Endothelial cell of umbilical vein (primary cell): ENCODE data around the gene GNB1. TPM values are rescaled to one million over a fixed set of nuclear protein-coding genes. Genes with fewer than 3 reads are reported as not detected.

Source experiments
- BruUV-seq: library from RNA; stranded (reverse); fragments of 400-500 nt; replicated peaks from 2 replicates; lab custom pipeline; 2021; lab: Mats Ljungman, UMichigan
- CTCF ChIA-PET: fragments of 300-600, 350-600 bp; sonication (Branson Sonifier 250); formaldehyde crosslinking; loops from one replicate; lab custom pipeline; 2021; ENCODE audit warnings: antibody characterized with exemption, inconsistent platforms; lab: Charles Lee
- POLR2A ChIA-PET: fragments of 300-600, 350-600 bp; sonication (Branson Sonifier 250); formaldehyde crosslinking; loops from one replicate; lab custom pipeline; 2021; ENCODE audit warnings: antibody characterized with exemption, inconsistent platforms; lab: Charles Lee
- DNase-seq: peaks from one replicate; pipeline ENCODE4 v3.0.0-alpha.2; 2011; ENCODE audit warnings: low read depth, low spot score
- FAIRE-seq: peaks from 2 replicates; lab custom pipeline; 2011; peaks lifted over from hg19 to GRCh38; lab: Jason Lieb, UNC
- H2AFZ ChIP-seq: 2 replicates; pipeline ENCODE4 v1.6.0; 2012; ENCODE audit warnings: low read depth, low read length, control low read depth, inconsistent platforms
- H3K27ac ChIP-seq: 2 replicates; pipeline ENCODE4 v1.5.1; 2011; ENCODE audit warnings: low read depth, mild to moderate bottlenecking, control low read depth, low read length, moderate library complexity; ENCODE audit not compliant: insufficient read depth
- H3K27me3 ChIP-seq, 2 experiments: 2 replicates each; pipeline versions ENCODE4 v1.6.0 to v1.6.1; 2011; ENCODE audit warnings: low read length in 2 of 2, mixed read lengths in 1 of 2; ENCODE audit not compliant: control insufficient read depth in 2 of 2, insufficient read depth in 2 of 2
- H3K36me3 ChIP-seq, 2 experiments: 2 replicates in 1 of 2; 3 replicates in 1 of 2; pipeline ENCODE4 v1.5.1; 2011; ENCODE audit warnings: low read length in 2 of 2, mild to moderate bottlenecking in 1 of 2, moderate library complexity in 1 of 2; ENCODE audit not compliant: control insufficient read depth in 2 of 2, insufficient read depth in 2 of 2; ENCODE audit errors: extremely low read depth in 1 of 2
- H3K4me1 ChIP-seq: 3 replicates; pipeline ENCODE4 v1.5.1; 2011; ENCODE audit warnings: mild to moderate bottlenecking, low read length; ENCODE audit not compliant: control insufficient read depth, insufficient read depth; ENCODE audit errors: extremely low read depth
- H3K4me2 ChIP-seq: 2 replicates; pipeline ENCODE4 v1.6.1; 2011; ENCODE audit warnings: low read length, control low read depth, mixed read lengths; ENCODE audit not compliant: insufficient read depth
- H3K4me3 ChIP-seq, 3 experiments: fragments of 200-600 bp in 1 of 3; sonication (generic), shearing (Covaris generic) in 1 of 3; replicated peaks in 1 of 3; 2 replicates each; pipeline ENCODE4 v1.5.1; 2011 to 2016; ENCODE audit warnings: control low read depth in 3 of 3, low read length in 3 of 3, mild to moderate bottlenecking in 2 of 3, inconsistent platforms in 1 of 3, low read depth in 1 of 3, moderate library complexity in 1 of 3; ENCODE audit not compliant: insufficient read depth in 1 of 3
- H3K79me2 ChIP-seq: 2 replicates; pipeline ENCODE4 v1.6.0; 2012; ENCODE audit warnings: low read length, inconsistent platforms; ENCODE audit not compliant: control insufficient read depth, insufficient read depth
- H3K9ac ChIP-seq: replicated peaks from 2 replicates; pipeline ENCODE3; 2011; ENCODE audit warnings: low read length, control low read depth; ENCODE audit not compliant: insufficient read depth; ENCODE audit errors: extremely low read depth
- H3K9me1 ChIP-seq: replicated peaks from 3 replicates; pipeline ENCODE4 v1.6.0; 2011; ENCODE audit warnings: mild to moderate bottlenecking, low read length; ENCODE audit not compliant: control insufficient read depth, insufficient read depth; ENCODE audit errors: extremely low read depth
- H3K9me3 ChIP-seq: replicated peaks from 2 replicates; pipeline ENCODE4 v1.5.1; 2012; ENCODE audit warnings: low read length, inconsistent platforms; ENCODE audit not compliant: control insufficient read depth, insufficient read depth
- H4K20me1 ChIP-seq: replicated peaks from 2 replicates; pipeline ENCODE3; 2011; ENCODE audit warnings: mild to moderate bottlenecking, low read length; ENCODE audit not compliant: control insufficient read depth, insufficient read depth; ENCODE audit errors: extremely low read depth
- EZH2 ChIP-seq: IDR thresholded peaks from 2 replicates; pipeline ENCODE4 v1.6.1; 2012; ENCODE audit warnings: borderline replicate concordance, low read depth, mild to moderate bottlenecking, moderate library complexity, low read length, inconsistent platforms; ENCODE audit not compliant: severe bottlenecking
- FOS ChIP-seq: IDR thresholded peaks from 2 replicates; pipeline ENCODE4 v1.6.1; 2011; ENCODE audit warnings: mild to moderate bottlenecking, low read length, moderate library complexity, borderline replicate concordance; ENCODE audit not compliant: insufficient read depth
- GATA2 ChIP-seq: IDR thresholded peaks from 2 replicates; pipeline ENCODE4 v1.7.0; 2011; ENCODE audit warnings: low read depth, mild to moderate bottlenecking, moderate library complexity, mixed read lengths, low read length; ENCODE audit not compliant: insufficient read length, insufficient read depth
- JUN ChIP-seq: IDR thresholded peaks from 2 replicates; pipeline ENCODE4 v1.6.1; 2011; ENCODE audit warnings: borderline replicate concordance, low read depth; ENCODE audit not compliant: insufficient read length, insufficient read depth
- MAX ChIP-seq: IDR thresholded peaks from 2 replicates; pipeline ENCODE4 v1.6.1; 2011; ENCODE audit not compliant: insufficient read depth, insufficient read length
- MYC ChIP-seq: IDR thresholded peaks from one replicate; pipeline ENCODE4 v1.6.1; 2011; ENCODE audit warnings: mild to moderate bottlenecking, low read depth, low read length
- POLR2A ChIP-seq: IDR thresholded peaks from 2 replicates; pipeline ENCODE4 v1.6.1; 2012; ENCODE audit warnings: low read depth, mild to moderate bottlenecking, control low read depth, low read length
- POLR2AphosphoS5 ChIP-seq: IDR thresholded peaks from 2 replicates; pipeline ENCODE4 v1.6.1; 2012; ENCODE audit warnings: low read depth, mild to moderate bottlenecking, control low read depth, low read length, moderate library complexity; ENCODE audit not compliant: insufficient read depth
- dilution Hi-C: fragments of 300-500 bp; cut with MboI; formaldehyde crosslinking; loops from one replicate; pipeline ENCODE4 v1.15.0; 2019; ENCODE audit warnings: low sequenced_read_pairs; ENCODE audit not compliant: extremely low pct_ligation_motif_present
- intact Hi-C: fragments of 100-400 bp; cut with micrococcal nuclease; formaldehyde crosslinking; loops from one replicate; pipeline ENCODE4 v1.10.0; 2022
- polyA plus RNA-seq, 4 experiments: library from polyadenylated mRNA; depleted of rRNA in 3 of 4; stranded (reverse) in 3 of 4; unstranded in 1 of 4; fragments of >200 nt; gene quantifications; 2 replicates each; pipeline versions ENCODE4 v1.2.1 to v1.2.3, GENCODE V29; 2011 to 2012; ENCODE audit warnings: missing spikeins in 1 of 4
- total RNA-seq: library from RNA; stranded (reverse); gene quantifications from 2 replicates; pipeline ENCODE4 v1.2.3, GENCODE V29; 2021
- TF ChIP-seq, protein P1 (sequence below), 2 donors: IDR thresholded peaks; 1 replicate in 1 of 2; 2 replicates in 1 of 2; pipeline ENCODE4 v1.5.1; 2011; ENCODE audit warnings: low read length in 2 of 2, mild to moderate bottlenecking in 2 of 2, moderate library complexity in 2 of 2, control low read depth in 1 of 2, inconsistent platforms in 1 of 2, low read depth in 1 of 2; ENCODE audit not compliant: insufficient read depth in 1 of 2; ENCODE audit errors: extremely low read depth in 1 of 2

Gene GNB1
- total and polyA plus RNA-seq, 2 donors (not counting 3 experiments of a cell fraction or from before 2014, with no cell fraction given) = 501 to 529 TPM

DNA sequence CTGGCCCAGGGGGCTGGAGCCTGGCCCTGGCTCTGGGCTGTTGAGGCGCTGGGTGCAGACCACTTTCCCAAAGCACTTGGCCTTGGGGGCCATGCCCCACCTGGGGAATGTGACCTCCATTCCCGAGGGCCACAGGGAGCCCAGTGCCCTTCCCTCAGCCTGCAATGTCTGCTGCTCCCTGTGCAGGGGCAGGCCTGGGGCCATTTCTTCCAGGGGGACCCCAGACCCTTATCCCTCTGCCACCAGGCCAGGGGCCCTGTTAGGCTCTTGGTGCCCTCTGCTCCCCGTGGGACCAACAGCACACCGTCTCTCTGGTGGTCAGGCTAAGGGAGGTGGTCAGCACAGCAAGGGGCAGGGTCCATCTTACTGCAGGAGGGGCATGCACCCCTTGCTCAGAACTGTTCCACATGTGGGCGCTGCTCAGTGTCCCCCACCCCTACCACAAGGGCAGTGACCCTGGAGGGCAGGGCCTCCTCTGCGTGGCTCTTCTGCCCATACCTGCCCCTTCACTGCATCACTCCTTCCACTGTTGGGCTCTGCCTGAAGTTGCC is 29.2 kb upstream of the GNB1 start:
- H3K27ac ChIP-seq = no peak overlapping the region

More for the DNA sequence above, 29.2 kb upstream of the GNB1 start:
- Histone ChIP-seq H3K36me3 (no peaks in the 10 kb centered on the region), H2AFZ (peak overlapping the region; percentile 88), H4K20me1 (no peaks in the 10 kb centered on the region), H3K79me2 (no peaks in the 10 kb centered on the region), H3K4me2 (no peak overlapping the region), H3K9me1 (no peaks in the 10 kb centered on the region), H3K27me3 (no peaks in the 10 kb centered on the region), H3K4me3 (no peak overlapping the region), H3K4me1 (peaks cover 5% of the 10 kb centered on the region), H3K9me3 (no peaks in the 10 kb centered on the region), H3K9ac (no peak overlapping the region)
- no TSS peak for BruUV-seq
- POLR2A ChIA-PET = no interaction called here
- DNase-seq = no peak
- no peak for FAIRE-seq
- dilution Hi-C loops = no loop called here
- TF ChIP-seq POLR2A = no peak
- TF ChIP-seq JUN = no peak
- no peak for TF ChIP-seq POLR2AphosphoS5
- no peak for TF ChIP-seq MYC
- TF ChIP-seq, protein P1, sequence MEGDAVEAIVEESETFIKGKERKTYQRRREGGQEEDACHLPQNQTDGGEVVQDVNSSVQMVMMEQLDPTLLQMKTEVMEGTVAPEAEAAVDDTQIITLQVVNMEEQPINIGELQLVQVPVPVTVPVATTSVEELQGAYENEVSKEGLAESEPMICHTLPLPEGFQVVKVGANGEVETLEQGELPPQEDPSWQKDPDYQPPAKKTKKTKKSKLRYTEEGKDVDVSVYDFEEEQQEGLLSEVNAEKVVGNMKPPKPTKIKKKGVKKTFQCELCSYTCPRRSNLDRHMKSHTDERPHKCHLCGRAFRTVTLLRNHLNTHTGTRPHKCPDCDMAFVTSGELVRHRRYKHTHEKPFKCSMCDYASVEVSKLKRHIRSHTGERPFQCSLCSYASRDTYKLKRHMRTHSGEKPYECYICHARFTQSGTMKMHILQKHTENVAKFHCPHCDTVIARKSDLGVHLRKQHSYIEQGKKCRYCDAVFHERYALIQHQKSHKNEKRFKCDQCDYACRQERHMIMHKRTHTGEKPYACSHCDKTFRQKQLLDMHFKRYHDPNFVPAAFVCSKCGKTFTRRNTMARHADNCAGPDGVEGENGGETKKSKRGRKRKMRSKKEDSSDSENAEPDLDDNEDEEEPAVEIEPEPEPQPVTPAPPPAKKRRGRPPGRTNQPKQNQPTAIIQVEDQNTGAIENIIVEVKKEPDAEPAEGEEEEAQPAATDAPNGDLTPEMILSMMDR (IDR thresholded peaks at IDR 0.05; ENCODE audit: extremely low read depth in 1 of 2, insufficient read depth in 1 of 2, low read depth in 1 of 2, low read length in 2 of 2) = no peak
- TF ChIP-seq MAX = no peak
- no peak for TF ChIP-seq EZH2
- no peak for TF ChIP-seq GATA2
- TF ChIP-seq FOS = no peak
- CTCF ChIA-PET = interaction anchor here (1.1 to 1.2 kb wide), 2 partner anchors 11 to 125 kb away, joined by 4 to 5 read pairs; no protein-coding TSS in a partner anchor
- intact Hi-C loops = no loop called here
